Ovary (tissue), 3 donors: ENCODE measurements around the gene FBP2.

Experiments
- EP300 ChIP-seq: sonication (generic); formaldehyde crosslinking; IDR thresholded peaks from one replicate; pipeline ENCODE4 v1.6.1; 2017; ENCODE audit warnings: antibody characterized with exemption
- POLR2A ChIP-seq: fragments of 450-650 bp; IDR thresholded peaks from one replicate; pipeline ENCODE4 v1.6.1; 2017; ENCODE audit warnings: antibody characterized with exemption, mild to moderate bottlenecking, moderate library complexity
- TF ChIP-seq, protein P1 (sequence below), 3 donors: fragments of 450-650 bp in 2 of 3; fragments of 200-600 bp in 1 of 3; IDR thresholded peaks; one replicate each; pipeline versions ENCODE4 v1.5.1 to v1.8.0; 2016 to 2022; ENCODE audit warnings: antibody characterized with exemption in 3 of 3, mild to moderate bottlenecking in 1 of 3
- donor health status: DM: no; HTN: no; CAD: no.

DNA sequence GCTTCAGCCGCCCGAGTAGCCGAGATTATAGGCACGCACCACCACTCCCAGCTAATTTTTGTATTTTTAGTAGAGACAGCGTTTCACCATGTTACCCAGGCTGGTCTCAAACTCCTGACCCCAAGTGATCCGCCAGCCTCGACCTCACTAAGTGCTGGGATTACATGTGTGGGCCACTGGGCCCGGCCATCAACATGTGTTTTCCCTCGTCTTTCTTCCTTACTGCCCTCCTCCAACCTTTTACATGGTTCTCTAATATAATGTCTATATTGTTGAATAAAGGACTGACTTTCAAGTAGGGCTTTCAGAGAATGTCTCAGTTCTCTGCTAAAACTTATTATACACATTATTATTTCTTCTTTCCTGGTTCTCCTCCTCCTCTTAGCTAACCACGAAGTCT is 60.0 kb downstream of the FBP2 start:
- TF ChIP-seq, protein P1, sequence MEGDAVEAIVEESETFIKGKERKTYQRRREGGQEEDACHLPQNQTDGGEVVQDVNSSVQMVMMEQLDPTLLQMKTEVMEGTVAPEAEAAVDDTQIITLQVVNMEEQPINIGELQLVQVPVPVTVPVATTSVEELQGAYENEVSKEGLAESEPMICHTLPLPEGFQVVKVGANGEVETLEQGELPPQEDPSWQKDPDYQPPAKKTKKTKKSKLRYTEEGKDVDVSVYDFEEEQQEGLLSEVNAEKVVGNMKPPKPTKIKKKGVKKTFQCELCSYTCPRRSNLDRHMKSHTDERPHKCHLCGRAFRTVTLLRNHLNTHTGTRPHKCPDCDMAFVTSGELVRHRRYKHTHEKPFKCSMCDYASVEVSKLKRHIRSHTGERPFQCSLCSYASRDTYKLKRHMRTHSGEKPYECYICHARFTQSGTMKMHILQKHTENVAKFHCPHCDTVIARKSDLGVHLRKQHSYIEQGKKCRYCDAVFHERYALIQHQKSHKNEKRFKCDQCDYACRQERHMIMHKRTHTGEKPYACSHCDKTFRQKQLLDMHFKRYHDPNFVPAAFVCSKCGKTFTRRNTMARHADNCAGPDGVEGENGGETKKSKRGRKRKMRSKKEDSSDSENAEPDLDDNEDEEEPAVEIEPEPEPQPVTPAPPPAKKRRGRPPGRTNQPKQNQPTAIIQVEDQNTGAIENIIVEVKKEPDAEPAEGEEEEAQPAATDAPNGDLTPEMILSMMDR (IDR thresholded peaks at IDR 0.05), result no peak
- TF ChIP-seq POLR2A, result no peak
- TF ChIP-seq EP300, result no peak
